HG02798 (cell line): ENCODE results near the gene ACOT7.

ENCODE experiments used
- ATAC-seq: cut with Tn5 transposase; IDR thresholded peaks from one replicate; pipeline ENCODE4 v1.9.1; 2021; ENCODE audit warnings: mild to moderate bottlenecking; ENCODE audit not compliant: unreplicated experiment, poor library complexity

ACOT7 gene

DNA sequence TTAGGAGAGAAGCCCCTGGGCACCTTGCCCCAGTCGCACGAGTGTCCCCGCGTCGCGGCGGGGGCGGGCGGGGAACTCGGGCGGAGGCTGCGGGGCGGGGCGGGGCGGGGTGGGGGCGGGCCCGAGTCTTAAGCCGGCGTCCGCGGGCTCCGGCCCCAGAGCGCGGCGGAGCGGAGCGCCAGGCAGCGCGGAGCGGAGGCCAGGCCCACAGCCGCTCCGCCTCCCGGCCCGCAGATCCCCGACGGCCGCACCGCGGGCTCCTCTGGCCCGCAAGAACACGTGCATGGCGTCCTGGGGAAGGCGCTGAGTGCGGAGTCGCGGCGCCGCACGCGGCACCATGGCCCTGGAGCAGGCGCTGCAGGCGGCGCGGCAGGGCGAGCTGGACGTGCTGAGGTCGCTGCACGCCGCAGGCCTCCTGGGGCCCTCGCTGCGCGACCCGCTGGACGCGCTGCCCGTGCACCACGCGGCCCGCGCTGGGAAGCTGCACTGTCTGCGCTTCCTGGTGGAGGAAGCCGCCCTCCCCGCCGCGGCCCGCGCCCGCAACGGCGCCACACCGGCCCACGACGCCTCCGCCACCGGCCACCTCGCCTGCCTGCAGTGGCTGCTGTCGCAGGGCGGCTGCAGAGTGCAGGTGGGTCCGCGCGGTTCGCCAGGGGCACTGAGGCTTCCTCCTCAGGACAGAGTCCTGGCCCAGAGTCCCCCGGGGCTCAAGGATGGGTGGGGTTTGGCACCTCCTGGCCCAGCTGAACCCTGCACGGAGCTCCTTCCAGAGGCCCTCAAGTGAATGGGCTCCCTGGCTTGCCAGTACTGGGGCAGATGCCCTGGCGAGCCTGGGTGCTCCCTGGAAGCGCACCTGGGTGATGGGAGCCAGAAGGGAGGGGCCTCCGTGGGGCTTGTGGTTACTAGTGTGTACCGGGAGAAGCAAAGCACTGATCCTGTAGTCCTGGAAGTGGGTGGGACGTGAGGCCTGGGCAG lies 31.3 kb upstream of the ACOT7 start, which contains the start of gene ESPN:
TSS of gene ESPN (plus strand) at position 158 of the 975 bp plus-strand sequence. CDS start at position 338, 180 bp downstream.
- ATAC-seq: no peak

DNA sequence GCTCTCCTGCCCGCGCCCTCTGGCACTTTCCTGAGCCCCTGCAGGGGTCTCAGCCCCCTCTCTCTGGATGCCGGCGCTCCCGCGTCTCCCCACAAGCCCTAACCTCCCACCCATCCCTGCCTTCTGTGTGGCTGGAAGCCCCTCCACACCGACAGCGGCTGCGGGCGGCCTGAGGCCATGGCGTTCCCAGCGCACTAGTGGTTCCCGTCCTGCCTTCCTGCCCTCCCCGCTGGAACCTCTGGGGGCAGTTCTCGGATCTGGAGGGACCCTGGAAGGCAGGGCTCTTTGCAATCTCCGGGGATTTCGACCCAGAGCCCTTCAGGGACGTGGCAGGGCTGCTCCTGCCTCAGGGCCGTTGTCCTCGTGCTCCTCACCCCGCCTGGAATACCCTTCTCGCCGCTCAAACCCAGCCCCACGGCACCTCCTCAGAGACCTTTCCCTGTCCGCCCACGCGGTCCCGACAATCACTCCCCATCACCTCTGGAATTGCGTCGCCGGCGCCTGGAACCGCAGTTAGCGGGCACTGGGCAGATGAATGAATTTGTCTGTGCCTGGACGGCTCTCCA lies 30.5 kb upstream of the ACOT7 start:
- ATAC-seq: no peak

DNA sequence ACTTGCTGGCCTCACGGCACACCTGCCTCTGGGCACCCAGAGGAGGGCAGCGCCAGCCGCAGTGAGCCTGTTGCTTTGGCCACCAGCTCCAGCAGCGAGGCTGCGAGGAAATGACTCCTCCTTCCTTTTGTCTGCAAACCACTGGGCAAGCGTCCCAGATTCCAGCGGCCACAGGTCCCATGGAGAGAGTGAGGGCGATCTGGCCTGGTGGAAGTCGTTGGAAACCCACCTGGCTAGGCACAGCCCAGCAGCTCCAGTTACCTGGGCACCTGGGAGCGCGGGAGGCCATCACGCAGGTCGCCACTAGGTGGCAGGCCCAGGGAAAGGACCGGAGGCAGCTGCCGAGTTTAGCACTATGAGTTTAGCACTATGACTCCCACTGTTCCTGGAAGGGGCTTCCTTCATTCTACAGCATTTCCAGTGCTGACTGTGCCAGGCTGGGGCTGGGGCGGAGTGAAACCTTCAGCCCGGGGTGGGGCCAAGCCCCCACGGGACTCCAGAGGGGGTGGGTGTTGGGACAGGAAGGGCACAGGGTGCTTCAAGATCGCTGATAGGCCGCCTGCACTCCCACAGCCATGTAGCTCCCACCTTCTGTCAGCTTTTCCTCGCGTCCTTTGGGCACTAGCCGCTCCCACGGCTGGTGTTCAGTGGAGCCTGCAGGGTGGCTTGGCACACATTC lies 29.9 kb upstream of the ACOT7 start:
- ATAC-seq: peak; percentile 37

DNA sequence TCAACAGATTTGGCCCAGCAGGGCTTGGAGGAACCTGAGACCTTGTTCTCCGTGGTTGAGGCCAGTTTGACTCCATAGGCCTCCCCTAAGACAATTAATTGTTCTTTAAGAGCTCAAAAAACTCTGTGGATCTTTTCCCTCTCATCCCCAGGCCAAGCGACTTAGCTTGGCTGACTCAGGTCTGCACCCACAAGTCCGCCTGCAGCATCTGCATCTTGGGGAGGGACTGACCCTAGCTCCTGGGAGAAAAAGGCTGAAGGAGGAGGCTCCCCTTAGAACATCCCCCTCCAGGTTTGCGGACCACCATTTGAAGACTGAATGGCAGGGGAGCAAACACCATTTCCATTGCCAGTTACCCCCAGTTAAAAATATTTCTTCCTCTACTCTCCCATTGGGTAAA lies 27.7 kb upstream of the ACOT7 start:
- no peak for ATAC-seq

DNA sequence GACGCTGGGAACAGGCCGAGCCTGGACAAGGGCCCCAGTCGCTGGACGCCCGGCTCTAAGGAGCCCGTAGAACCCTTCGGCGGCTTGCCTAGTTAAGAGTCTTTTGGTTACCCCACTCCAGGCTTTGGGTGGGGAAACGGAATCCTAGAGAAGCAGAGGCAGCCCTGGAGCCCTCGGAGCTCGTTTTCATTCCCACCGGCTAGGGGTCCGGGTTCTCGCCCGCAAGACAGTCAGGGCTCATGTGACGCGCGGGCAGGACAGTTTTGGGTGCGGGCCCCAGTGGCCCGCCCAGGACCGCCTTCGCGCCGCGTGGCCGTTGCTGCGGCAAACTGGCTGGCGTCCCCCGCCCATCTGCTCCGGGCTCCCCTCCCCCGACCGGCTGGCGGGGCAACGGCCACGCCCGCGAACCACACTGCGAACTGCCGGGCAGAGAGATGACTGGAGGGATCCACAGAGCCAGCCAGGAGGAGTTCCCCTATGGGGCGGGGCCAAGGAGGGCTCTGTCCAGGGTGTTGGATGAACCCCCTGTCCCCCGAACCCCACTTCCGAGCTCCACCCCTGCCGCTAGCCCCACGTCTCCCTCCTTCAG lies 27.0 kb upstream of the ACOT7 start:
- ATAC-seq: no peak

DNA sequence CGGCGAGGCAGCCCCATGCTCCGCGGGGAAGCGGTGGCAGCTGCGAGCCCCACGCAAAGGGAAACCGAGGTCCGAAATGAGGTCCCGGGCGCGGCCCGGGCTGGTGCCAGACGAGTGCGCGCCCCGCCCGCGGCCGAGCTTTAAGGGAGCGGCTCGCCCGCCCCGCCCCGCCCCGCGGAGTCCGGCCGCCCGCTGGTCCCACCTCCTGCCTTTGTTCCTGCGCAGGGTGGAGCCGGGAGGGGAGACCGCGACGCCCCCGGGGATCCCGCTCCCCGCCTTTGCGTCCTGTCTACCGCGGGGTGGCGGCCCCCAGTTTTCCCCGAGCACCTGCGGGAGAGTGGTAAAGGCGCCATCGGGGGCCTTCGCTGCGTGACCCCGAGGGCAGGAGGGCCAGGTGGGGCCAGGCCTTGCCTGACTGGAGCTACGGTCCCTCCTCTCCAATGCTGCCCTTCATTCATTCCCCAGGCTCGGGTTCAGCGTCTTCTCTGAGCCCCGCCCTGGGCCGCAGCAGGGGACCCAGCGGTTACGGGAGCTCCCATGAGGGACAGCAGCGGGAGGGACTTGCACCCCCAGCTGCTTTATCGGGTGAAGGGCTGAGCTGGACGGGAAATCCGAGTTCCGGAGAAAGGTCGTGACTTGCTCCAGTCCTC lies 26.4 kb upstream of the ACOT7 start, which contains the start of gene HES2:
TSS of gene HES2 (minus strand) at position 116 of the 650 bp plus-strand sequence. CDS start at position 17, 99 bp downstream.
- no peak for ATAC-seq

DNA sequence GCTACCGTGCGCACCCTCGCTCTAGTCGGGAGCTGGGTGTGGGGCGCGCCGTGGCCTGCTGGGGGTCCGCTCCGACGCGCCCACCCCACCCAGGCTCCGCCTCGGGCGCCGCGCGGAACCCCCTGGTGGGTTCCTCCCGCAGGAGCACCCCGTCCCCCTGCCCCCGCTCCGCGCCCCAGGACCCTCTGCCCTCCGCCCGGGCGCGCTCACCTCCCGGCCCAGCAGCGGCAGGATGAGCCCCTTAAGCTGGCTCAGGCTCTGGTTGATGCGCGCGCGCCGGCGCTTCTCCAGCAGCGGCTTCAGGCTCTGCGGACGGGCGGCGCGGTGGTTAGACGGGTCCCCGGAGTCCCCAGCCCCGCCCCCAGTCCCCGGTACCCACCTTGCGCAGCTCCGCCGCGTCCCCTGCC lies 25.8 kb upstream of the ACOT7 start:
- no peak for ATAC-seq

DNA sequence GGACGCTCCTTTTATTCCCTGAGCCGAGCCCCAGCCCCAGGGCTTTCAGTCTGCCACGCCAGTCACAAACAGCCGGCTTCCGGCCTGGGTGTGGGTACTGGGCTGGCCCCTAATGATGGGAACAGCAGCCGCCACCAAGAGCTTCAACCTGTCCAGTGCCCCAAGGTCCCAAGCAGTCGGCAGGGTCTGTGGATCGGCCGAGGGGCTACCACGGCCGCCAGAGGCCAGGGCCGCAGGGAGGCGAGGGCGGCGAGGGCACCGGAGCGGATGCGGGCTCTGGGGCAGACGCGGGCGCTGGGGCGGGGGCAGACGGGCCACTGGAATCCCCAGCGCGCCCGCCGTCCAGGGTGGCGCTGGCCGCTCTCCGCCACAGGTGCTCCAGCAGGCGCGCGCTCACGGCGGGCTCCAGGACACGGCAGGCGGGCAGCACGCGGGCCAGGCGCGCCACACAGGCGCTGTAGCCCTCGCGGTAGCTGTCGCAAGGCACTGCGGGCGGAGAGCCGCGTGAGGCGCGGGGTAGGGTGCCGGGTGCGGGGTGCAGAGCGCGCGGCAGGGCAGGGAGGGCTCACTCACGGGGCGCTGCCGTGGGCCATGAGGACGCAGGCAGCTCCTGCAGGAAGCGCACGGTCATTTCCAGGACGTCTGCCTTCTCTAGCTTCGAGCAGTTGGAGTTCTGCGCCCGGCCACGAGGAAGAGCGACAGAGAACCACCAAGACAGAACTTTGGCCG lies 25.3 kb upstream of the ACOT7 start:
- no peak for ATAC-seq

DNA sequence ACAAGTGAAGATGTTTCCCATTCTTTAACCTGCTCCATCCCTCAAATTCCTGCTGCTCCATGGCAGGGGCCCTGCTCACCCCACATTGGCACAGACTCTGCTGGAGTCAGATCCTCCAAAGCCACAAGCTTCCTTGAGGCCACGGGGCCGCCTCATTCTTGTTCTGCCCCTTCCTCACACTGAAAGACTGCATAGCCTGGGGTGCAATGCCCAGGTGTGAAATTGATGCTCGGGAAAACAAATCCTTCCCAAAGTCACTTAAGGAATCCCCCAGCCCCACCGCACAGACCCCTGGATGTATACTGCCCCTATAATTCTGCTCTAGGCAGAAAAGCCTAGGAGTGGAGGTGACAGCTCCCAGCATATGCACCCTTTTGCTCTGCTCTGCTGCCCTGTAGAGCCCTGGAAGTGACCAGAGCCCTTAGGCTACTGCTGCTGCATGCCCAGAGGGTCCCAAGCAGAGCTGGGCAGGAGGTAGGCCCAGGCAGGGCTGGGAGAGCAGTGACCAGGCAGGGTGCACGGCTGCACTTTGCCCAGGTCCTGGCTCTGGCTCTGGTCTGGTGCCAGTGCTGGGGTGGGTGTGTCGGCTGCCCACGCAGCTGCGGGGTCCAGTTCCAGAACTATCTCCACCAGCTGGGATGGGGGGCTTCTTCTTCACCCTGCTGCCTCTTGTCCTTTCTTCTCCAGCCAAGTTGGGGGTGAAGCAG lies 24.5 kb upstream of the ACOT7 start:
- no peak for ATAC-seq

DNA sequence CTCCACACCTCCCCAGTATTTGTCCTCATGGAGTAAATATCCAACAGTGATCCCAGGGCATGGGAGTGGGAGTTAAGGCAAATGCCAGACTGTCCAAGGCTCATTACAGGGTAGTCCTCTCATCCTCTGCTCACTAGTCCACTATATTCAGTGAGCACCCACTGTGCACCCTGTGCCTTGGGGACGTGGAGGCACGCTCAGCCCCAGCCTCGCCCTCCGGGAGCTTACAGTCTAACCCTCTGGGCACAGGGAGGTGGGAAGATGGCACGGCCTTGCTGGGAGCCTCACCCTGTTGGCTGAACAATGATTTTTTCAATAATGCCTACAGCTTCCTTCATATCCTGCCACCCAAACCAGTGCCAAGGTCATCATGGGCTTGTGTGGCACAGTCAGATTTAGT lies 23.3 kb upstream of the ACOT7 start:
- ATAC-seq: no peak

DNA sequence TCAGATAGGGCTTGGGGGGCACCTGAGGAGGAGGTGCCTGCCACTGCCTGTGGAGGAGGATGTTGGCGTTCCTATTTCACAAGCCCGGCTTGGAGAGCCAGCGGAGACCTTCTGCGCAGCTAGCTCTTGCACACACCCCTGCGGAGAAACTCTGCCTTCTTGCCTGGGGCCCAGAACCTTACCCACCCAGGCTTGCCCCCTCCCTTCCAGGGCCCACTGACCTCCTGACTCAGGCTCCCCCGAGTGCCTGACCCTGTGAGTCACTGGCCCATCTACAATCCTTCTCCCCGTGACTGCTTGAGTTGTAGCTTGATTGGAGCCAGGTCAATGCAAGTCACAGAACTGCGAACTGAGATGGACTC lies 22.7 kb upstream of the ACOT7 start:
- no peak for ATAC-seq

DNA sequence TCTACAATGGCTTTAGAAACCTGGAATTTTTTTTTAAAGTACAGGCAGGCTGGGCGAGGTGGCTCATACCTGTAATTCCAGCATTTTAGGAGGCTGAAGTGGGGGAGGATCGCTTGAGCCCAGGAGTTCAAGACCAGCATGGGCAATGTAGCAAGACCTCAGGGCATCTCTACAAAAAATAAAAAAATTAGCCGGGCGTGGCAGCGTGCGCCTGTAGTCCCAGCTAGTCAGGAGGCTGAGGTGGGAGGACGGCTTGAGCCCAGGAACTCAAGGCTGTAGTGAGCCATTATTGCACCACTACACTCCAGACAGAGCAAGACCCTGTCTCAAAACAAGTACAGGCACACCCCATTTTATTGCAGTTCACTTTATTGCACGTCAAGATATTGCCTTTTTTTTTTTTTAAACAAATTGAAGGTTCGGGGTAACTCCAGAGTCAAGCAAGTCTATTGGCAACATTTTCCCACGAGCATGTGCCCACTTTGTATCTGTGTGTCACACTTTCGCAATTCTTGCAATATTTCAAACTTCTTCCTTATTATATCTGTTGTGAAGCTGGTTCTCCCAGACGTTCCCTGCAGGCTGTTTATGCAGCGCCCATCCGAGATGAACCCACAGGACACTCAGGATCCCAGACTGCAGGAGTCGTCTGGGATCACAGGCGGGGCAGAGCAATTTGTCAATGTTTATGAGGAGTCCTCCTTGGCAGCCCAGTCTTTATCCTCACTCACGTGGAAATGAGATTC lies 21.5 kb upstream of the ACOT7 start:
- no peak for ATAC-seq

DNA sequence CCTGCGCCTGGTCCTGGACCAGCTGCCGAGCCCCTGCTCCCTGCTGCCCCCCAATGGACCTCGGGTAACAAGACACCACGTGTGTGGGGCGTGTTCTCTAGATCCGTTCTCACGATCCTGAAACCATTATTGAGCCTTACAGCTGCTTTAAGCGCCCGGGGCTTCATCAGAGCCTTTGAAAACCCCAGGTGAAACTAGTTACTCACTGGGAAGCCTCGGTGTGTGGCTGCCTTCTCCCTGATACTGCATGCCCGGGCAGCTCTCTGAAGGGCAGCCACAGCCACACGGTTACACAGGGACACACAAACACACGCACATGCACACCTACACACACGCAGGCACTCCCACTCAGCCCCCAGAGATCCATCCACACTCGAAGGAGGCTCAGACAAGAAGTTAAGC lies 20.9 kb upstream of the ACOT7 start:
- peak; percentile 78 for ATAC-seq

DNA sequence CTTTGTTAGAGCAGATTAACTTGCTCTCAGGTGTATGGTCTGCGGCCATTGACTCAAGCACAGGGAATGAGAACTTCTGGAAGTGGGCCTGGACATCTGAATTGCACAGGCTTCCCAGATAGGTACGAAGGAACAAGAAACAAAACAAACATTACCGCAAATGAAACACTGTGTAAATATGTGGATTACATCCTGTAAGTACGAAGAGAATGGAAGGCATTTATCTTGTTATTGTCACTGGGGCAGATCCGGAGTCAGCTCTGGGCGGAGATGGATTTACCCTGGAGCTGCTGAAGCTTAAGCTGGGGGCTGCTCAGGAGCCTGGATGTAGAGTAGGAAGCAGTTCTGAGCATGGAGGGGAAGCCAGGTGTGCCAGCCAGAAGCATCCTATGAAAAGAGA lies 19.3 kb upstream of the ACOT7 start:
- ATAC-seq: no peak

DNA sequence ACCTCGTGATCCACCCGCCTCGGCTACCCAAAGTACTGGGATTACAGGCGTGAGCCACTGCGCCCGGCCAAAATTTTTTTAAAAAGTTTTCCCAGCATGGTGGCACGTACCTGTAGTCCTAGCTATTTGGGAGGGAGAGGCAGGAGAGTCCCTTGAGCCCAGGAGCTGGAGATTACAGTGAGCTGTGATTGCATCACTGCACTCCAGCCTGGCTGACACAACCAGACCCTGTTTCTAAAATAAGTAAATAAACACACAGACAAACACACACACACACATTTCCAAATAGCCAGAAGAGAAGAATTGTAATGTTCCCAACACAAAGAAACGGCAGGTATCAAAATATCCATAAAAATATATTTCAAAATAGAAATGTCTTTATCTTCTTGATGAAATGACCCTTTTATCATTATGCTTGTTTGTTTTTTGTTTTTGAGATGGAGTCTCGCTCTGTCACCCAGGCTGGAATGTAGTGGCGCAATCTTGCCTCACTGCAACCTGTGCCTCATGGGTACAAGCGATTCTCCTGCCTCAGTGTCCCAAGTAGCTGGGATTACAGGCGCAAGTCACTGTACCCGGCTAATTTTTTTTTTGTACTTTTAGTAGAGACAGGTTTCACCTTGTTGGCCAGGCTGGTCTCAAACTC lies 16.8 kb upstream of the ACOT7 start:
- ATAC-seq: no peak

DNA sequence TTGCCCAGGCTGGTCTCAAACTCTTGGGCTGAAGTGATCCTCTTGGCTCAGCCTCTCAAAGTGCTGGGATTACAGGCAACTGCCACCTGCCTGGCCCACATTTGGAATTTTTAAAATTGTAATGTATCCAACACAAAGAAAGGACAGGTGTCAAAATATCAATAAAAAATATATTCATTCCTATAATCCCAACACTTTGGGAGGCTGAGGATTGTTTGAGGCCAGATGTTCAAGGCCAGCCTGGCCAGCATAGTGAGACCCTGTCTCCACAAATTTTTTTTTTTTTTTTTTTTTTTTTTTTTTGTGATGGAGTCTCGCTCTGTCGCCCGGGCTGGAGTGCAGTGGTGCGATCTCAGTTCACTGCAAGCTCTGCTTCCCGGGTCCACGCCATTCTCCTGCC lies 16.2 kb upstream of the ACOT7 start:
- ATAC-seq: no peak

DNA sequence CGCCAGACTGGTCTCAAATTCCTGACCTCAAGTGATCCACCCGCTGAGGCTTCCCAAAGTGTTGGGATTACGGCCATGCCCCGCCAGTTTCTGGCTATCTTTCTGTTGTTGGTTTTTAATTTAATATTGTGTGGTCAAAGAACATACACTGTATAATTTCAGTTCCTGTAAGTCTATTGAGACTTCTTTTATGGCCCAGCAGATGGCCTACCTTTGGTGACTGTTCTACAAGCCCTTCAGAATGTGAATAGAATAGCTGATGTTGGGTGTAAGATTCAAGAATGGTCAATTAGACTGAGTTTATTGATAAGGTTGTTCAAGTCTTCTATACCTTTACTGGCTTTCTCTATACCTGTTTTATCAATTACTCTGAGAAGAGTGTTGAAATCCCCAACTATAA lies 15.5 kb upstream of the ACOT7 start:
- ATAC-seq: no peak

DNA sequence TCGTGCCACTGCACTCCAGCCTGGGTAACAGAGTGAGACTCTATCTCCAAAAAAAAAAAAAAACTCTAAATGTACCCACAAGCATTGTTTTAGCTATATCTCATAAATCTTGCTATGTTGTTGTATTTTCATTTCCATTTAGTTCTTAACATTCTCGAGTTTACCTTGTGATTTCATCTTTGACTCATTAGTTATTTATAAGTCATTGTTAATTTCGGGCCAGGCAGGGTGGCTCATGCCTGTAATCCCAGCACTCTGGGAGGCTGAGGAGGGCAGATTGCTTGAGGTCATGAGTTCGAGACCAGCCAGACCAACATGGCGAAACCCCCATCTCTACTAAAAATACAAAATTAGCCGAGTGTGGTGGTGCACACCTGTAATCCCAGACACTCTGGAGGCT lies 14.5 kb upstream of the ACOT7 start:
- ATAC-seq: no peak
